Skin epidermis (tissue), 12 donors: Measurements from ENCODE around the gene PIP4K2A.
A peak's percentile ranks its signal among the peaks of the same experiment; 100 is the strongest.

Experiments
- H3K27ac ChIP-seq, 21 experiments: fragments of 200-600 bp; sonication (generic) in 11 of 21; one replicate each; pipeline ENCODE4 v1.5.0; 2020; ENCODE audit warnings: mild to moderate bottlenecking in 3 of 21, inconsistent platforms in 2 of 21, moderate library complexity in 2 of 21
- H3K4me3 ChIP-seq, 7 experiments: fragments of 200-600 bp; sonication (generic) in 2 of 7; one replicate each; pipeline ENCODE4 v1.5.0; 2020; ENCODE audit warnings: inconsistent platforms in 2 of 7, mild to moderate bottlenecking in 2 of 7, moderate library complexity in 1 of 7

Gene PIP4K2A

DNA sequence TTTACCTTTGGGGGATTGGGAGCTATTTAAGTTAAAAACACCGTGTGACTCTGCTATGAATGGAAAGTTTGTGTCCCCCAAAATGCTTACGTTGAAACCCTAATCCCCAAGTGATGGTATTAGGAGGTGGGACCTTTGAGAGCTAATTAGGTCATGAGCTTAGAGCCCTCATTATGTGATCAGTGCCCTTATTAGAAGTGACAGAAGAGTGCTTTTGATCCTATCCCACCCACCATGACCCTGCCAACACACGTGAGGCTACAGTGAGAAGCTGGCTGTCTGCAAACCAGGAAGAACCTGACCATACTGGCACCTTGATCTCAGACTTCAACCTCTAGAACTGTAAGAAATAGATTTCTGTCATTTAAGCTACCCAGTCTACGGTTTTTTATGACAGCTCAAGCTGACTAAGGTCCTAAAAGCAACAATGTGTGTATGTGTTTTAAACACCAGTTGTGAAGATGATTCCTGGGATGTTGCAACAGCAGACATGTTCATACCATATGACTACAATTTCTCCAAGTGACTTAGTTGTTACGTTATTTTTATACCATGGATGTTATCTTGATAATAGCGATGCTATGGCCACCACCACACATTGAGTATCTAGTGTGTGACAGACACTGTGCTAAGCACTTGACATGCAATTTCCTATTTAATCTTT, 124.4 kb downstream of the PIP4K2A start:
- H3K4me3 ChIP-seq = no peak overlapping the region

DNA sequence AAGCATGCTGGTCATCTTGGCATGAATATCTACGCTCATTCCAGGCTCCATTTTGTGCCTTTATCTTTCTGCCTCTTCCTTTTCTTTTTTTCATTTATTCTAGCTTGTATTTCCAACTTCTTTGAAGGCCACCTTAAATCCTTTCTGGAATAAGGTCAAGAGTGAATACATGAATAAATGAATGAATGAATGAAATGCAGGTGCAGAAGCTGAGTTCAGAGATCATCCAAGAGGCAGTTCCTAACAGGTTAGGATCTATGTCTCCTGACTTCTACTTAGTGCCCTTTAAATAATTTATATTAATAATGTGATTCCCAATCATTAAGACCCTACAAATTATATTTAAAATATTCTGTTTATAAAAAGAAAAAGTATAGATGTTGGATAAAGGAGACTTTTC, 125.9 kb downstream of the PIP4K2A start:
- H3K4me3 ChIP-seq = no peak overlapping the region
- H3K27ac ChIP-seq = no peak overlapping the region

More for the DNA sequence above, 124.4 kb downstream of the PIP4K2A start:
- no peak overlapping the region for H3K27ac ChIP-seq

DNA sequence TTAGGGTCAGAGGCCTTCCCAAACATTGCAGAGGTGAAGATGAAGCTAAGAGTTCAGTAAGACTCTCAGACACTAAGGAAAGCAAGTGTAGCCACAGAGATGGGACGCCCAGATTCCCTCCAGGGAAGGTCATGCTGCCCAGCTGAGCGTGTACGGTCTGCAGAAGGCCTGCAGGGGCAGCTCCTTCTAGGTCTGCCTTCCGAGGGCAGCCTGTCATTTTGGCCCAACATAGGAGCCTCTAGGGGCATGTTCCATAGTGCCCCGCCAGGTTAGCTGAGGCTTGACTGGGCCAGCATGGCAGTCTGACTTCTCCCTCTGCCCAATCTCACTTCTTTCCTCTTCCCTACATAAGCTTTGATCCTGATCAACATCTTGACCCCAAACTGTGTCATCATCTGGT, 130.7 kb downstream of the PIP4K2A start:
- Histone ChIP-seq H3K4me3 (no peak overlapping the region), H3K27ac (no peak overlapping the region)

DNA sequence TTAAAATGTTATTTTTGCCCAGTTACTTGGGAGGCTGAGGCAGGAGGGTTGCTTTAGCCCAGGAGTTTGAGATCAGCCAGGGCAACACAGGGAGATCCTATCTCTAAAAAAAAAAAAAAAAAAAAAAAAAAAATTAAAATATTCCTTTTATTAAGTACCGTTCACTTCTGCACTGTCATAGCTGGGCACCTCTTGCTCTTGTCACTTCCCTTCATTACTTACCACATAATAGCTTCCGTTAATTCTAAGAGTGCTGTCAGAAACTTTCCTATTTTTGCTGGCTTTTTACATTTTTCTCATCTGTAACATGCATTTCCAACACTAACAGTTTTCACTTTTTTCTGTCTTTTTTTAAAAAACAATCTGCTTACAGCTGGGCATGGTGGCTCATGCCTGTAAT, 132.9 kb downstream of the PIP4K2A start:
- Histone ChIP-seq H3K27ac (no peak overlapping the region), H3K4me3 (no peak overlapping the region)

DNA sequence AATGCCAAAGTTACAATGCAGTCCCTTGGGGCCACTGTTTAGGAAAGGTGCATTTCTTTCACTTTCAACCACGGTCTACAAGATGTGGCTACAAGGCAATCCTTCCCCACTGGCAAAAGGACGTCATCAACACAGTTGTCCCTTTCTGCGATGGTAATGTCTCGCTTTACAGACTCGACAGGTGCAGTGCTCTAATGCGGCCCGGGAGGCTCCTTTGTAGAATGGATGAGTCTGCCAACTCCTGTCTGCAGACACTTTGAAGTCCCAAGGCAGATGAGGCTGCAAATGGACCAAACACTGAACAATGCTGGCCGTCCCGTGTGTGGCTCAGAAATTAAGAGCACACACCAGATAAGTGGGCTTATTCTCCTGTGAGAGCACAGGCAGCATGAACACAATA, 133.7 kb downstream of the PIP4K2A start:
- Histone ChIP-seq H3K4me3 (no peak overlapping the region), H3K27ac (no peak overlapping the region)

DNA sequence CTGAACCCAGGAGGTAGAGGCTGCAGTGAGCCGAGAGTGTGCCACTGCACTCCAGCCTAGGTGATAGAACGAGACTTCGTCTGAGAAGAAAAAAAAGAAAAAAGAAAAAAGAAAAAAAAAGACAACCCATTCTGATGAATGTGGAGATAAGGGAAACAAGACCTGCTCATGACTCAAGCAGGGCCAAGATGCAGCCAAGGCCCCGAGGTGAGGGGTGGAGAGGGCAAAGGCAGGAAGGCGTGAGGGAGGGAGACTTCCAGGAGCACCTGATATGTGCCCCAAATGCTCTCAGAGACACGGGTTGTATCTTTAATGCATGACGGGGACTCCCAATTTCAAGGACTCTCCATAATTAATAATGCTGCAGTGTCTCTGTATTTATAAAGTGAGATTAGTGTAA, 134.6 kb downstream of the PIP4K2A start:
- no peak overlapping the region for H3K27ac ChIP-seq

DNA sequence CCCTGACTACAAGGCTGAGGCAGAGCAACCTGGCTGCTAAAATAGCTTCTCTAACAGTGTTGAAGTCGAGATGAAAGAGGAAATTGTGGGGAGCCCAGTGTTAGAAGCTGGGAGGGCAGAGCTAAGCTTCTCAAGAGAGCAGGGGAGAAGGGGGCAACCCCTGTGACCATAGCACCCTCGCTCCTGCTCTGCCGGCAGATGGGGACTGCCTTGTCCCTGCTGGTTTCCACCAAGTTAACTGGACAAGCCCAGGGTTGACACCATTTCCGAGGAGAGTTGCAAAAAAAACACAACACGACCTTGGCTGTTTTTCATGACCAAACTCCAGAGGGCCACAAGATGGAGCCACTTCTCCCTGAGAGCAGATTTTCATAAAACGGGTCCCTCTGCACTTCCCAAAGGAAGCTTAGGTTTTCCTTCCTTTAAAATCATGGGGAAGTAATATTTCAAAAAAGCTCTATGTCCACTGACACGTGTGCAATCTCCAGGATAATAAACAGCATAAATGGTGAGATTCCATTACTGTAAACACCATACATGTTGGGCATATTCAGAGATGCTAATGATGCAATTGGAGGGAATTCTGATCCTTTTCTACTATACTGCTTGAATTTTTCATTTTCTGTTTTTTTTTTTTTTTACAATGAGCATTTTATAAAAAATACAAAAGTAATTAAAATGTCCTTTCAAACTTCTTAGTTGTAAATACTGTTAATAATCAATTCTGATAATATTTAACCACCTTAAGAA, 140.4 kb downstream of the PIP4K2A start:
- Histone ChIP-seq H3K27ac (peak overlapping the region in 1 of 21 experiments; percentile 11), H3K4me3 (no peak overlapping the region)

More for the DNA sequence above, 134.6 kb downstream of the PIP4K2A start:
- H3K4me3 ChIP-seq = no peak overlapping the region

DNA sequence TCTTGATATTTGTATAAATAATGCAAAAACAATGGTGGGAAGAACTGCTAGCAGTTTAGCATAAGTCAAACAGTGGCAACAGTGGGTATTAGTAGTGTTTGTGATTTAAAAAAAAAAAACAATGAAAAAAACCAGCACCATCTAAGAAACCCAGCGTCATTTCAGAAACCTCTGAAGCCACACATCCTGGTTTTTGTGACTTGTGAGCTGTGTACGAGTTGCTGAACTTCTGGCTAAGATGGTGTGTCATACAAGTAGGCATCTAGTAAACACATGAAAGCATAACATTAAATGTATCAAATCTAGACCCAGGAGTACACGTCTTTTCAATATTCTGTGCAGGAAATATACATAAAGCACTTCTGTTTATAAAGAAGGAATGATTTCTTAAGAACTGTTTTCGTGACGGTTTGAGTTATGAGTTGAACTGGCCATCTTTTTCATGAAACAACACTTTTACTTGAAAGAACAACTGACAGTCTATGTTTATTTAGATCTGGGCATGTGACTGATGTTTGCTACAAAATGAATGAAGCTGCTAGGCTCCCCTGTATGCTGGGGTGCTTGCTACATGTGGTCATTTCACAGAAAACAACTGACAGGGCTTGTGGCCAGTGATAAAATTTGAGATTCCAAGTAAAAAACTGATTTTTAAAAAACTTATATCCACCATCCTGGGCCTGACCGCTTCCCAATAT, 143.5 kb downstream of the PIP4K2A start:
- H3K27ac ChIP-seq = peak overlapping the region in 1 of 21 experiments; percentile 19
- no peak overlapping the region for H3K4me3 ChIP-seq

DNA sequence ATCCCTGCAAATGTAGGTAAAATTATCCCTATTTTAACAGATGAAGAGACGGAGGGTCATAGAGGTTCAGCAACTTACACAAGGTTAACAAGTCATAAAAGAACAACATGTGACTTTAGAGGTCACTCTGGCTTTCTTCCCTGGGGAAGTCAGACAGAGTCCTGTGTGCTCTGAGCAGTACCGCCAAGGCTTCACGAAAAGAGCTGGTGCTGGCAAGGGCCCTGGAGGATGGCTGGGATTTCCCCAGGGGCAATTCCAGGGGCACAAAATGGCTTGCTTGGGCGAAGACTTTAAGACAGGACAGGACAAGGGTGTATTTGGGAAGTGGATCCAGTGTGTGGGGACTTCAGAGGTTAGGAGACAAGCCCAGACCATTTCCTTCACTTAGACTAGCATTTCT, 144.1 kb downstream of the PIP4K2A start:
- H3K4me3 ChIP-seq = no peak overlapping the region

DNA sequence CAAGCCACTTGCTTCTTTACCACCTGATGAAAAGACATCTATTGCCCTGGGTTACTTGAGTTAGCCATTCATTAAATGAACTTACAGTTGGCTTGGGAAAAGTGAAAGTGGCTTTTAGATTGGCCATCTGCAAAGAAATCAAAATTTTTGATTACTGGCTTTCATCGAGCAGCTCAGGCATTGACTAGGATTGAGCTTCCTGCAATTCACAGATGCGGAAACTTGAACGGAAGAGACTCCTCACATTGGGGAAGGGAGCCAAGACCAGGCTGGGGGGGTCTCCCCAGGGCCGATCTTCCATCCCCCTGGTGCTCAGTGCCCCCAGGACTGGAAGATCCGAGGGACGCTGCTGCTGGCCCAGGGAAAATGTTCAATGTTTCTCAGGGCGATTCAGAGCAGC, 145.4 kb downstream of the PIP4K2A start:
- no peak overlapping the region for H3K4me3 ChIP-seq
- H3K27ac ChIP-seq = no peak overlapping the region

More for the DNA sequence above, 144.1 kb downstream of the PIP4K2A start:
- H3K27ac ChIP-seq = no peak overlapping the region

DNA sequence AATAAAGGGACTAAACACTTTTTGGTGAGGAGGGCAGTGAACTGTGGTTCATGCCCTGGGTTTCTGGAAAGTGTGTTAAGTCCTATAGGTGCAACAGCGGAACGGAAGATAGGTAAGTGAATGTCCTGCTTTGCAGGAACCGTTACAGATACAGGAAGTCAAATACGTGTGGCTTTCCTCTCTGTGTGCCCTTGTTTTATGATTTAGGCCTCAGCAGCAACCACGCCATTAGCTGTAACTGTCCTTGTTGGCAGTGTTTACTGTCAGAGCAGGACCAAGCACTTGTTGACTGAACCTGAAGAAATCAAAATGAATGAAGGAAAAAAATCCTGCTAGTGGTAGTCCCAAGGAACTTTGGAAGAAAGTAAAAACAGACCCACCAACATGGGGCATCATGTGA, 150.3 kb downstream of the PIP4K2A start:
- Histone ChIP-seq H3K4me3 (no peak overlapping the region), H3K27ac (no peak overlapping the region)

DNA sequence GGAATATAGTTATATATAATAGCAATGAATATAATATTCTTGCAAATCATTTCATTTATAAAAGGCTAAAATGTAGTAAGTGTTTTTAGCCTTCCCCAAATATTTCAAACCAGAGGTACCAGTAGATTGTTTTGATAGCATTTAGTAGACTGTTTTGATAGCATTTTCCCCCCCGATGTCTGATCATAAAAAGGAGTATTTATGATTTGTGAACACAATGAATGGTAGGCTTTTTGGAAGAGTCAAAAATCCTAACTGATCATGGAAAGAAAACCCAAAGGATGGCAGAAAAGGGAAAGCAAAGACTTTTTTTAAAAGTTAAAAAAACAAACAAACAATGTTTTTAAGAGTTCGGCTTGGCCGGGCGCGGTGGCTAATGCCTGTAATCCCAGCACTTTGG, 152.5 kb downstream of the PIP4K2A start:
- no peak overlapping the region for H3K27ac ChIP-seq
- no peak overlapping the region for H3K4me3 ChIP-seq

DNA sequence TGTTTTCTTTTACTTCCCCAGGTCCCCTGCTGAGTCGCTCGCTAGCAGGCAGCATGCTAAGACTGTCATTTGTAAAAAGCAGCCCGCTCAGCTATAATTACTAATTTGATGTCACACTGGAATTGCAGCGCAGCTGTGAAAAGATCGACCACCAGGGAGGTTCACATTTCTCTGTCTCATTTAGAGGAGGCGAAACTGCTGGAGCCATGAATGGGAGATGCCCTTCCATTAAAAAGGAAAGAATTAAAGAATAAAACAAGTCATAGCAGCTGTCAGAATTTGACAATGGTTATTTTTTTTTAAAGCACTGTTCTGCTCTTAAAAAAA, 153.5 kb downstream of the PIP4K2A start:
- Histone ChIP-seq H3K4me3 (no peak overlapping the region), H3K27ac (no peak overlapping the region)

DNA sequence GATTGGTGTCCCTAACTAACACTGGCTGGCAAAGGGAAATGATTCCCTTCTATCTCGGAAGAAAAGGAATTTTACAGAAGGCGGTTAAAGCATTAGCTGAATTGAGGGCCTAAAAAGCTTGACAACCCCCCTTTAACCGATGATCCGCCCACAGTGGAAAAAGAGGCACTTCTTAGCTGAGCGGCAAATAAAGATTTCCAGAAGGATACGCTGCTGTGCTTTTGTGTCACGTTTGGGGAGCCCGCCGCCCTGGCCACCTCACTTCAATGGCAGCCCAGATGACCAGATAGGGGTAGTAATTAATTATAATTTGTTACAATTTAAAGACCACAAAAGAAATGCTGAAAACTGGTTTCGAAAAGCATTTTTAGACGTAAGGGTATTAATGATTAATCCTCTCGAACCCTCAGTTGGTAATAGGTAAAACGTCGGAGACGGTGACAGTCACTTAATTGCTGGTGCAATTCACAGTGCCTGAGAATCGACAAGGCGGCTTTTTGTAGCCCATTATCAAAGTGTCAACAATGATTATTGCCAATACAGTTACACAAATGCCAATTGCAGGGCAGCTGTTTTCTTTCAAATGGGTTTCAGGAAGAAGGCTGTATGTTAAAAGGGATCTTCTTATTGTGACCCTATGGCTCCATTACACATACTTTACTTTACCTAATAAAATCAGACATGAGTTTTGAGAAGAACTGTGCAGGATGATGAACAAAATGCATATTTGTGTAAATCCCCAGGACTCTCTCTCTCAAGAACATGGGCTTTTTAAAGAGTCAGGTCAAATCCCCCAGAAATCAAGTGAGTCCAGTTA, 154.1 kb downstream of the PIP4K2A start:
- Histone ChIP-seq H3K4me3 (no peak overlapping the region), H3K27ac (no peak overlapping the region)

DNA sequence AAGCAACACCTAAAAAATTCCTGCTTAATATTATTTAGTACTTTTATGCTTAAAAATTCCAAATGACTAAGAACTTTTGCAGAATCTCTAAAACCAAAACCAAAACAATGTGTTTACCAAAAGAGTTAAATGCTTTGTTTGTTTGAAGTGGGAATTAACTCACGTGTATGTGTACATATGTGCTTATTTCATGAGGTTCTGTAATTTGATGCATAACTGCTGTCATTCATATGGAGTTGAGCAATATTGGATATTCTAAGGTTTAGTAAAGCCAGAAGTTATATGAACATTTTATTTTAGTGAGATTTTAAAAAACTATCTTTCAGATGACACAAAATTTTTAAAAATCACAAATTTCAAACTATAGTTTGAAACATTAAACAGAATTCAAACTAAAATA, 157.1 kb downstream of the PIP4K2A start:
- no peak overlapping the region for H3K27ac ChIP-seq
- no peak overlapping the region for H3K4me3 ChIP-seq

DNA sequence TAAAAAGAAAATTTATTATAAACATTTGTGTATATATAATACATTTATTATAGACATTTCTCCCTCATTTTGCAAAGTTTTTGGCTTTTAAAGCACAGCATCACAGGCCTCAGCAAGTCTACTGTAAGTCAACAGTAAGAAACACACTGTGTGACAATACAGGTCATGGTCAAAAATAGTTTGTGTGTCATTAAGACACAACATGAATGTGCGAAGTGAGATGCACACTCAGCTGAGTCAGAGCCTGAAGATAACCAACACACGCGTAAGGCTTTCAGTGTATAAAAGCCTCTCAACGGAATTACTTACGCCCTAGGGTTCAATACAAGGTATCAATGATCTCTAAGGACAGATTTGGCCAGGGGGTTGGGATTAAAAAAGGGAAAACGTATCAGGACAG, 157.6 kb downstream of the PIP4K2A start:
- H3K27ac ChIP-seq = no peak overlapping the region
- H3K4me3 ChIP-seq = no peak overlapping the region

DNA sequence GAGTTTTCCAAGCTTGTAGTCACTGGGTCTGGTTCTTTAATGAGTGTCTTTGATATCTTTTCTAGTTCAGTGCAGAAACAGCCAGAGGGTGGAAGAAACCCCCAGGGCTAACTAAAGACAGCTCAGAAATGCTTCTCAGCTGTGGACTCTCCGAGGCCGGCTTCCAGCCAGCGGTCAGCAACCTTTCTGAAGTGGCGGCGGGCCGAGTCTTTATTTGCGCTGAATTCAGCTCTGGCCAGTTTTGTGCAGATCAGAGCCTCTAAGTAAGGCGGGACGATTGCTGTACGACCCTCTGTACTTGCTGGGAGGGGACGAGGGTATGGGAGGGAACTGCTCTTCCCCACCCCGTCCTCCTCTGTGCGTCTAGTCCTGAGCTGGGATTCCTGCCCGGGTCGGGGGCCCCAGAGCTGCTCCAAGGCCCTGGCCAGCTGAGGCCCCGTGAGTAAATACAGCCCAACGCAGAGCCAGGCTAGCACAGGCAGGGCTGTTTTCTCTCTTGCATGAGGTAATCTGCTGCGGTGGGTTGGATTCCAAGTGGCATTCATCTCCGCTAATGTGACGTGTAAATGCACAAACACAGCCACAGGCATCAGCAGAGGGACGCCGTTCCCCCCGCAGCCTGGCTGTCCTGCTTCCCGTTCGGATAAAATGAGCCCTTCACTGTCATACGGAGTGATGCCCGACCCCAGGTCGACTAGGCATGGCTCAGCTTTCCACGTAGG, 159.8 kb downstream of the PIP4K2A start:
- Histone ChIP-seq H3K4me3 (no peak overlapping the region), H3K27ac (peak overlapping the region in 6 of 21 experiments; percentile 2 to 53 (median 19))

DNA sequence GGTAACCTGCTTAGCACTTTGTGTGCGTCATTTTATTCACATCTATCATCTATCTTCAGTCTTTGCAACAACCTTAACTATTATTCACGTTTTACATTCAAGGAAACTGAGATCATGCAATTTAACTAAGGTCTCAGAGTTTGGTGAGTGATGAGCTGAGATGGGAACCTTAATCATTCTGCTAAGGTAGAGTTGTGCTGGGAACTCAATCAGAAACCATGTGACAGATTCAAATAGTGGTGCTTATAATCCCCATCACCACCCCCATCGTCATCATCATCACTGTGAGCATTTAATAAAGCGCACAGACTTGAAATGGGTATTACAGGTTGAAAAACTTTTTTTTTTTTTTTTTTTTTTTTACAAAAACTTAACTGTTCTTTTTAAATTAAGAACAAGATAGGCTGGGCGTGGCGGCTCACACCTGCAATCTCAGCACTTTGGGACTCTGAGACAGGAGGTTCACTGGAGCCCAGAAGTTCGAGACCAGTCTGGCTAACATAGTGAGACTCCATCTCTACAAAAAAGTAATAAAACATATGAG, 160.9 kb downstream of the PIP4K2A start:
- no peak overlapping the region for H3K27ac ChIP-seq
- H3K4me3 ChIP-seq = no peak overlapping the region

DNA sequence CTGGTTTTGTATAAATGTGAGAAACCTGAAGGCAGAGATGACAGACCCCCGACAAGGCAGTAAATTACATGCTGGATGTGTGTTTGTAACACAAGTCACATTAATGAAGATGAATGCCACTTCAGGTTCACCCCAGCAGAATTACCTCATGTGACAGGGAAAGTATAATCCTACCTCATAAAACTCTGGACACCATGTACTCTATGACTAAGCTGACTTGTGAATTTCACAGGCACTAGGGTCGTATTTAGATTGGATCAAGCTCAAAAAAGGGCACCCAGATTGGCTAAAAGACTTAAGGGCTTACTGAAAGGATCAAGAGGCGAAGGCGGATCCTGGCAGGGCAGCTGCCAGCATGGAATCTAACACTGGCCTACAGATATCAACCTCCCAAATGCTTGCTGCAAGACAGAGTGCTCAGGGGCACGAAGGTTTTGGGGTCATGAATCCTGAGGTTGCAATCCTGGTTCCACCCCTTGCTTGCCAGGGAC, 161.4 kb downstream of the PIP4K2A start:
- H3K4me3 ChIP-seq = no peak overlapping the region
- H3K27ac ChIP-seq = no peak overlapping the region
